ENCODE results near the gene QPRT. TPM values are rescaled to one million over a fixed set of nuclear protein-coding genes. Genes with fewer than 3 reads are reported as not detected.

QPRT gene
- total RNA-seq, 1 experiment from 2014 or later = 310 TPM

DNA sequence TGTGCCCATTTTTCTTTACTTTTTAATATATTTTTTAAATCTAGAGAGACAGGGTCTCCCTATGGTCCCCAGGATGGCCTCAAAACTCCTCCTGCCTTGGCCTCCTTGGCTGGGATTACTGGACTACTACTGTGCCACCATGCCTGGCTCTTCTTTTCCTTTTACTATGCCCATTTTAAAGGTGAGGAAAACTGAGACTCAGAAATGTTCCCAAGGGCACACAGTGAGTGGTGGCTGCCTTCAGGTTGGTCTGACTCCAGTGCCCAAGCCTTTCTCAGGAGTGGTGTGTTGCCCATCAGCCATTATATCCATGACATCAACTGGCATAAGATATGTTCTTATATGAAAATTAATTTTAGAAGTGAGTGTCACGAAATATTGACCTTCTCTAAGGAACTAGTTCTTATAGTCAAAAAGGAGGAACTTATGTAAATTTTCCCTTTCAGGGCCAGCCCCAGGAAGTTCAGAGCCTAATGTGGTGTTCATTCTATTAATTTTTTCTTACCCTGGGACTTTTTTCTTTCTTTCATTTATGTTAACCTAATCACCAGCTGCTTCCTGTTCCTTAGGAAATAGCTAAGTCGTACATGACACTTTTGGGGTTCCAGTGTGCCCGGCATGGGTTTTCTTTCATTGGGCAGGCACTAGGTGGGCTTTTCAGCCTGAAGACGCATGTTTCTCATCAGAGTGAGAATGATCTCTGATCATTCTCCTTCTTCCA is 33.8 kb upstream of the QPRT start:
- Histone ChIP-seq H4K20me1 (ENCODE audit: insufficient read depth) (no peaks in the 10 kb centered on the region), H3K9me2 (ENCODE audit: insufficient read depth) (no peaks in the 10 kb centered on the region), H3K27ac (no peak overlapping the region), H3K9me3 (ENCODE audit: insufficient read depth, low read depth) (no peaks in the 10 kb centered on the region), H3K4me3 (no peak overlapping the region), H3K4me2 (no peak overlapping the region), H3K79me2 (ENCODE audit: low read depth) (no peaks in the 10 kb centered on the region), H2AFZ (no peak overlapping the region), H3K4me1 (replicated peaks; ENCODE audit: insufficient read depth) (no peaks in the 10 kb centered on the region), H3F3A (ENCODE audit: insufficient read depth, low read depth) (no peaks in the 10 kb centered on the region), H3K36me3 (ENCODE audit: low read depth) (no peaks in the 10 kb centered on the region), H3K27me3 (ENCODE audit: insufficient read depth, low read depth) (no peaks in the 10 kb centered on the region)
- ChIA-PET CTCF (no interaction called here), POLR2A (ENCODE audit: unreplicated experiment) (interaction anchor here (0.6 kb wide), 1 partner anchor 86 kb away, joined by 13 read pairs; no protein-coding TSS in a partner anchor)
- intact Hi-C loops (cut with micrococcal nuclease; ENCODE audit: unreplicated experiment) = loop anchor here (10.0 kb wide), 1 partner anchor 60 kb away; no protein-coding TSS in a partner anchor
- BruUV-seq (replicated peaks) = no TSS peak
- no peak for DNase-seq
- TF ChIP-seq EZH2 (IDR thresholded peaks at IDR 0.05; ENCODE audit: low read depth) = no peak
- TF ChIP-seq, protein P1, sequence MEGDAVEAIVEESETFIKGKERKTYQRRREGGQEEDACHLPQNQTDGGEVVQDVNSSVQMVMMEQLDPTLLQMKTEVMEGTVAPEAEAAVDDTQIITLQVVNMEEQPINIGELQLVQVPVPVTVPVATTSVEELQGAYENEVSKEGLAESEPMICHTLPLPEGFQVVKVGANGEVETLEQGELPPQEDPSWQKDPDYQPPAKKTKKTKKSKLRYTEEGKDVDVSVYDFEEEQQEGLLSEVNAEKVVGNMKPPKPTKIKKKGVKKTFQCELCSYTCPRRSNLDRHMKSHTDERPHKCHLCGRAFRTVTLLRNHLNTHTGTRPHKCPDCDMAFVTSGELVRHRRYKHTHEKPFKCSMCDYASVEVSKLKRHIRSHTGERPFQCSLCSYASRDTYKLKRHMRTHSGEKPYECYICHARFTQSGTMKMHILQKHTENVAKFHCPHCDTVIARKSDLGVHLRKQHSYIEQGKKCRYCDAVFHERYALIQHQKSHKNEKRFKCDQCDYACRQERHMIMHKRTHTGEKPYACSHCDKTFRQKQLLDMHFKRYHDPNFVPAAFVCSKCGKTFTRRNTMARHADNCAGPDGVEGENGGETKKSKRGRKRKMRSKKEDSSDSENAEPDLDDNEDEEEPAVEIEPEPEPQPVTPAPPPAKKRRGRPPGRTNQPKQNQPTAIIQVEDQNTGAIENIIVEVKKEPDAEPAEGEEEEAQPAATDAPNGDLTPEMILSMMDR (conservative IDR thresholded peaks at IDR 0.05) = no peak

DNA sequence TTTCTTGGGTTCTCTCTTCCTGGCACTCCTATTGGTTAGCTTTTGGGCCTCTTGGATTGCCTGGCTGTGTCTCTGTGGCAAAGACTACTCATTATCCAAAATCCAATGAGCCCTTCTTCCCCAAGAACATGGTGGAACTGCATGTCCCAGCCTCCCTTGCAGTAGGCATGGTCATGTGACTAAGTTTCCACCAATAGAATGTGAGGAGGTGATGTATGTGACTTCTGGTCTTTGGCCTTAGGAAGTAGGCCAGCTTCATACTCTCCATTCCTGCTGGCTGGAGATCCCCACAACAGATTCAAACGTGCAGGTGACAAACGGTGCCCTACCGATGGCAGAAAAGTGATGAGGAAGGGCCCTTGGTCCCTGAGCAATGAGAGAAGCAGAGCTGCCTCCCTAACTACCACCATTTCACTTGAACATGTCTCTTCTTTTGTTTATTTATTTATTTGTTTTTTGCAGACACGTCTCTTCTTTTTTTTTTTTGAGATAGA is 33.2 kb upstream of the QPRT start:
- Histone ChIP-seq H3K9me2 (ENCODE audit: insufficient read depth) (no peaks in the 10 kb centered on the region), H3K27ac (no peak overlapping the region), H3F3A (ENCODE audit: insufficient read depth, low read depth) (no peaks in the 10 kb centered on the region), H3K4me2 (no peak overlapping the region), H2AFZ (no peak overlapping the region), H3K27me3 (ENCODE audit: insufficient read depth, low read depth) (no peaks in the 10 kb centered on the region), H3K4me1 (replicated peaks; ENCODE audit: insufficient read depth) (no peaks in the 10 kb centered on the region), H3K4me3 (no peak overlapping the region), H3K36me3 (ENCODE audit: low read depth) (no peaks in the 10 kb centered on the region), H3K9me3 (ENCODE audit: insufficient read depth, low read depth) (no peaks in the 10 kb centered on the region), H3K79me2 (ENCODE audit: low read depth) (no peaks in the 10 kb centered on the region), H4K20me1 (ENCODE audit: insufficient read depth) (no peaks in the 10 kb centered on the region)
- no peak for DNase-seq
- CTCF ChIA-PET = no interaction called here
- TF ChIP-seq EZH2 (IDR thresholded peaks at IDR 0.05; ENCODE audit: low read depth) = no peak
- TF ChIP-seq, protein P1 (conservative IDR thresholded peaks at IDR 0.05) = no peak
- POLR2A ChIA-PET (ENCODE audit: unreplicated experiment) = interaction anchor here (0.6 kb wide), 1 partner anchor 86 kb away, joined by 13 read pairs; no protein-coding TSS in a partner anchor
- intact Hi-C loops (cut with micrococcal nuclease; ENCODE audit: unreplicated experiment) = loop anchor here (10.0 kb wide), 1 partner anchor 59 kb away; no protein-coding TSS in a partner anchor
- BruUV-seq (replicated peaks) = no TSS peak

DNA sequence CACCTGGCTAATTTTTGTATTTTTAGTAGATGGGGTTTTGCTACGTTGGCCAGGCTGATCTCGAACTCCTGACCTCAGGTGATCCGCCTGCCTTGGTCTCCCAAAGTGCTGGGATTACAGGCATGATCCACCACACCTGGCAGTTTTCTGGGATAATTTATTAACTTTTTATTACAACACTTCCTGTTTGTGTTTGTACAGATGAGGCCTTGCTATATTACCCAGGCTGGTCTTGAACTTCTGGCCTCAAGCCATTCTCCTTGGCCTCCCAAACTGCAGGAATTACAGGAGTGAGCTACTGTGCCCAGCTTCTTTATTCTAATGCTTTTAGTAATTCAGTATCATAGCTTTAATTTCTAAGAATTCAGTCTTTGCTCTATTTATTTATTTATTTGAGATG is 32.0 kb upstream of the QPRT start:
- H3K4me1 ChIP-seq (replicated peaks; ENCODE audit: insufficient read depth) = no peaks in the 10 kb centered on the region
- H2AFZ ChIP-seq = no peak overlapping the region
- TF ChIP-seq, protein P1 (conservative IDR thresholded peaks at IDR 0.05) = no peak
- no peak for TF ChIP-seq EZH2 (IDR thresholded peaks at IDR 0.05; ENCODE audit: low read depth)
- no peaks in the 10 kb centered on the region for H3K9me2 ChIP-seq (ENCODE audit: insufficient read depth)
- no peaks in the 10 kb centered on the region for H4K20me1 ChIP-seq (ENCODE audit: insufficient read depth)
- intact Hi-C loops (cut with micrococcal nuclease; ENCODE audit: unreplicated experiment) = loop anchor here (10.0 kb wide), 1 partner anchor 58 kb away; no protein-coding TSS in a partner anchor
- H3K4me2 ChIP-seq = no peak overlapping the region
- H3K36me3 ChIP-seq (ENCODE audit: low read depth) = no peaks in the 10 kb centered on the region
- no peaks in the 10 kb centered on the region for H3K79me2 ChIP-seq (ENCODE audit: low read depth)
- H3K27me3 ChIP-seq (ENCODE audit: insufficient read depth, low read depth) = no peaks in the 10 kb centered on the region
- no peaks in the 10 kb centered on the region for H3K9me3 ChIP-seq (ENCODE audit: insufficient read depth, low read depth)
- no peak overlapping the region for H3K27ac ChIP-seq
- H3F3A ChIP-seq (ENCODE audit: insufficient read depth, low read depth) = no peaks in the 10 kb centered on the region
- ChIA-PET CTCF (interaction anchor here (0.6 kb wide), 1 partner anchor 203 kb away, joined by 5 read pairs; no protein-coding TSS in a partner anchor), POLR2A (ENCODE audit: unreplicated experiment) (no interaction called here)
- H3K4me3 ChIP-seq = no peak overlapping the region
- no TSS peak for BruUV-seq (replicated peaks)
- DNase-seq = no peak
